Fibroblast of lung (primary cell): ENCODE results near the gene TLE1. TPM values are rescaled to one million over a fixed set of nuclear protein-coding genes. Genes with fewer than 3 reads are reported as not detected.

Experiments
- DNase-seq, 2 donors: peaks; one replicate each; pipeline versions ENCODE4 v3.0.0 to v3.0.0-alpha.2; 2010; ENCODE audit warnings: low read depth in 2 of 2
- H2AFZ ChIP-seq: 2 replicates; pipeline ENCODE4 v1.5.1; 2012; ENCODE audit warnings: low read length, control low read depth, inconsistent platforms
- H3K27ac ChIP-seq: 2 replicates; pipeline ENCODE4 v1.5.1; 2011; ENCODE audit warnings: low read length, control low read depth; ENCODE audit not compliant: insufficient read depth
- H3K27me3 ChIP-seq: 2 replicates; pipeline ENCODE4 v1.5.1; 2011; ENCODE audit warnings: mild to moderate bottlenecking, low read length; ENCODE audit not compliant: control insufficient read depth, insufficient read depth
- H3K36me3 ChIP-seq: 2 replicates; pipeline ENCODE4 v1.5.1; 2011; ENCODE audit warnings: low read length; ENCODE audit not compliant: control insufficient read depth, insufficient read depth
- H3K4me1 ChIP-seq: 2 replicates; pipeline ENCODE4 v1.5.1; 2011; ENCODE audit warnings: low read length; ENCODE audit not compliant: control insufficient read depth, insufficient read depth; ENCODE audit errors: extremely low read depth
- H3K4me2 ChIP-seq: 2 replicates; pipeline ENCODE4 v1.5.1; 2011; ENCODE audit warnings: low read length, control low read depth; ENCODE audit not compliant: insufficient read depth; ENCODE audit errors: extremely low read depth
- H3K4me3 ChIP-seq, 4 experiments: fragments of 200-600 bp in 1 of 4; sonication (generic) in 1 of 4; replicated peaks in 1 of 4; 2 replicates each; pipeline ENCODE4 v1.5.1; 2011 to 2016; ENCODE audit warnings: low read length in 4 of 4, low read depth in 3 of 4, mild to moderate bottlenecking in 3 of 4, control low read depth in 2 of 4, inconsistent platforms in 1 of 4, mixed read lengths in 1 of 4; ENCODE audit not compliant: insufficient read depth in 1 of 4; ENCODE audit errors: control extremely low read depth in 1 of 4
- H3K79me2 ChIP-seq: 2 replicates; pipeline ENCODE4 v1.5.1; 2012; ENCODE audit warnings: mild to moderate bottlenecking, low read length, inconsistent platforms; ENCODE audit not compliant: control insufficient read depth, insufficient read depth
- H3K9ac ChIP-seq: 2 replicates; pipeline ENCODE4 v1.5.1; 2011; ENCODE audit warnings: mild to moderate bottlenecking, low read length, control low read depth; ENCODE audit not compliant: insufficient read depth
- H3K9me3 ChIP-seq: 2 replicates; pipeline ENCODE4 v1.5.1; 2012; ENCODE audit warnings: low read depth, low read length; ENCODE audit not compliant: control insufficient read depth, insufficient read depth
- H4K20me1 ChIP-seq: 2 replicates; pipeline ENCODE4 v1.5.1; 2011; ENCODE audit warnings: low read length; ENCODE audit not compliant: control insufficient read depth, insufficient read depth; ENCODE audit errors: extremely low read depth
- EZH2 ChIP-seq: IDR thresholded peaks from 2 replicates; pipeline ENCODE4 v1.5.1; 2012; ENCODE audit warnings: low read length, control low read depth, mild to moderate bottlenecking; ENCODE audit errors: missing control alignments
- polyA plus RNA-seq, 2 donors: library from polyadenylated mRNA; depleted of rRNA in 1 of 2; stranded (reverse) in 1 of 2; unstranded in 1 of 2; fragments of >200 nt; gene quantifications; 2 replicates each; pipeline ENCODE4 v1.2.1, GENCODE V29; 2011 to 2012; ENCODE audit warnings: missing spikeins in 1 of 2
- total RNA-seq: library from RNA; depleted of rRNA; stranded (reverse); fragments of >200 nt; gene quantifications from 2 replicates; pipeline ENCODE4 v1.2.1, GENCODE V29; 2014
- TF ChIP-seq, protein P1 (sequence below), 2 donors: IDR thresholded peaks in 1 of 2; conservative IDR thresholded peaks in 1 of 2; 1 replicate in 1 of 2; 2 replicates in 1 of 2; pipeline ENCODE4 v1.5.1; 2011 to 2012; ENCODE audit warnings: low read length in 2 of 2, control low read depth in 1 of 2, inconsistent platforms in 1 of 2, low read depth in 1 of 2, mild to moderate bottlenecking in 1 of 2

The TLE1 gene
- total and polyA plus RNA-seq, 2 donors (not counting 1 experiment from before 2014, with no cell fraction given): 29.3 to 29.7 TPM

DNA sequence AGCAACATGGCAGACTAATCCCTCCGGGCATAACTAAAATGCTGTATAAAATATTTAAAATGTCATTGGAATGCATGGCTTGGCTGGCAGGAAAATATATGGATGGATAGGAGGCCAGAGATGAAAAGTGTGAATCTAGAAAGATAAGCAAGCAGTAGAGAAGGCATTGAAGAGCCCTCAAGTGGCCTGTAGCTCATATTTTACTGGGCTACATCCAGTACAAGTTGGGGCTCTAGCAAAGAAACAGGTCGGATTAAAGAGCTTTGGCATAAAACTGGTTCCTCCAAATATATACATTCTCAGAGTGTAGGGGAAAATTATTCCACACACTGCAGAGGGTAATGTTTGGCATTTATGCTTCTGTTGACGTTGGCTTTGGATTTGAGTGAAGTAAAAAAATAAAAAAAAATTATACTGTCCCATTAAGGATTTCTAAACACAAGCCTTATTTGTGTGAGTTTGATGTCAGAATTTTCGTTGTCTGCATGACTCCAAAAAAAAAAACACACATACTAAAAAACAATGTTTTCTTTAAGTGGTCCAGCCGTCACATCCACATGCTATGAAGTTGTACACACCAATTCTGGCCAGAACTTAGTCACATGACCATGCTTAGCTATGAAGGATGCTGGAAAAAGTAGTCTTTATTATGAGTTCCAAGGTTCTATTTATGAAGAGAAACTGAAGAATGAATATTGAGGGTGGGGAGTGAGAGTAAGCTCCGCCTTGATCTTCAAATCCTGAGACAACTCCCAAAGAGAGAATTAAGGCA is 147.0 kb downstream of the TLE1 start:
- H2AFZ ChIP-seq: no peak overlapping the region
- no peaks in the 10 kb centered on the region for H3K9me3 ChIP-seq
- H3K4me3 ChIP-seq: no peak overlapping the region
- H4K20me1 ChIP-seq: no peaks in the 10 kb centered on the region
- TF ChIP-seq, protein P1, sequence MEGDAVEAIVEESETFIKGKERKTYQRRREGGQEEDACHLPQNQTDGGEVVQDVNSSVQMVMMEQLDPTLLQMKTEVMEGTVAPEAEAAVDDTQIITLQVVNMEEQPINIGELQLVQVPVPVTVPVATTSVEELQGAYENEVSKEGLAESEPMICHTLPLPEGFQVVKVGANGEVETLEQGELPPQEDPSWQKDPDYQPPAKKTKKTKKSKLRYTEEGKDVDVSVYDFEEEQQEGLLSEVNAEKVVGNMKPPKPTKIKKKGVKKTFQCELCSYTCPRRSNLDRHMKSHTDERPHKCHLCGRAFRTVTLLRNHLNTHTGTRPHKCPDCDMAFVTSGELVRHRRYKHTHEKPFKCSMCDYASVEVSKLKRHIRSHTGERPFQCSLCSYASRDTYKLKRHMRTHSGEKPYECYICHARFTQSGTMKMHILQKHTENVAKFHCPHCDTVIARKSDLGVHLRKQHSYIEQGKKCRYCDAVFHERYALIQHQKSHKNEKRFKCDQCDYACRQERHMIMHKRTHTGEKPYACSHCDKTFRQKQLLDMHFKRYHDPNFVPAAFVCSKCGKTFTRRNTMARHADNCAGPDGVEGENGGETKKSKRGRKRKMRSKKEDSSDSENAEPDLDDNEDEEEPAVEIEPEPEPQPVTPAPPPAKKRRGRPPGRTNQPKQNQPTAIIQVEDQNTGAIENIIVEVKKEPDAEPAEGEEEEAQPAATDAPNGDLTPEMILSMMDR (conservative IDR thresholded peaks at IDR 0.05 in 1 of 2, IDR thresholded peaks at IDR 0.05 in 1 of 2; ENCODE audit: low read depth in 1 of 2, low read length in 2 of 2): no peak
- no peak for TF ChIP-seq EZH2
- H3K79me2 ChIP-seq: no peaks in the 10 kb centered on the region
- H3K9ac ChIP-seq: no peak overlapping the region
- no peak overlapping the region for H3K4me2 ChIP-seq
- no peaks in the 10 kb centered on the region for H3K4me1 ChIP-seq
- no peak overlapping the region for H3K27ac ChIP-seq
- no peaks in the 10 kb centered on the region for H3K27me3 ChIP-seq
- no peaks in the 10 kb centered on the region for H3K36me3 ChIP-seq
- no peak for DNase-seq

DNA sequence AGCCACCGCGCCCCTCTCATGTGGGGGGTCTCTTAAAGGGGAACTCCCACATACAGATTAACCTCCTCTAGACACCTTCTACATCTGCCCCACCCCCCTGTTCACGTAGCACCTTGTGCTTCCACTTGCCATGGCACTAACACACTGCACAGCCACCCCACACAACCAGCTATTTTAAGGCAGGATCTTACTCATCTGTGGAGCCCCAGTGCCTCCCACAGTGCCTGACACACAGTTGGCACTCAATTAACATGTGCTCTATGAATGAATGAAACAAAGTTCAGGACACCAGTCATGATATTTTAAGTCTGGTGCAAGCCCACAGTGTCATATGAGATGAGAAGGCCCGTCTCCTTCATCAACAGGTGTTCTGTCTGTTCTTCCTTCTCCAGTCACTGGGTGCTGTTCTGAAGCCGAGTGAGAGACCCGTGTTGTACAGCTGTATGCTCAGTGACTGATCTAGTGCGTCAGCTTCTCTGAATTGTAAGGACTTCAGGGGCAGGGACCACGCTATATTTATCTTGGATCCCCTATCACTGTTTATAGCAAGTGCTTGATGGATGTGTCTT is 149.1 kb downstream of the TLE1 start:
- no peak overlapping the region for H3K4me2 ChIP-seq
- DNase-seq: no peak
- no peaks in the 10 kb centered on the region for H3K36me3 ChIP-seq
- no peaks in the 10 kb centered on the region for H3K9me3 ChIP-seq
- H3K4me3 ChIP-seq: no peak overlapping the region
- H3K27me3 ChIP-seq: no peaks in the 10 kb centered on the region
- no peak overlapping the region for H3K9ac ChIP-seq
- no peak for TF ChIP-seq EZH2
- TF ChIP-seq, protein P1 (conservative IDR thresholded peaks at IDR 0.05 in 1 of 2, IDR thresholded peaks at IDR 0.05 in 1 of 2; ENCODE audit: low read depth in 1 of 2, low read length in 2 of 2): no peak
- H3K79me2 ChIP-seq: no peaks in the 10 kb centered on the region
- no peak overlapping the region for H2AFZ ChIP-seq
- no peaks in the 10 kb centered on the region for H4K20me1 ChIP-seq
- H3K4me1 ChIP-seq: no peaks in the 10 kb centered on the region
- no peak overlapping the region for H3K27ac ChIP-seq

DNA sequence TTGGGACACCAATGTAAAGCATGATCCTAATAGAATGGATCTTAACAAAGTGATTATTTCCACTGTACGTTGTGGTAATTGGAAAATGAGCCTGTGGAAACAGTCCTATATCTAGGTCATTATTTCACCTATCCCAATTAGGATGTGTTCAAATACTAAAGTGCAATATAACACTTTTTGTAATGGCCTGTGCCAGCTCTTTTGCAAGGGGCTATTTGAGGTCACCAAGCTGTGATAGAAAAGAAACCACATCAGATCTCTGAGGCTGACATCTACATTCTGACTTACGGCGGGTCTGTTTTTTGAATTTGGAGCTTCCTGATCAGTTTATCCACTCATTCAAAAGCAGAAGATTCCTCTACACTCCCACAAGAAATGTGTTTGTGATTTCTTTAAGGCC is 150.0 kb downstream of the TLE1 start:
- Histone ChIP-seq H3K4me3 (no peak overlapping the region), H3K4me2 (no peak overlapping the region), H3K27me3 (no peaks in the 10 kb centered on the region), H3K27ac (no peak overlapping the region), H3K4me1 (no peaks in the 10 kb centered on the region), H3K36me3 (no peaks in the 10 kb centered on the region), H4K20me1 (no peaks in the 10 kb centered on the region), H3K9me3 (no peaks in the 10 kb centered on the region), H3K9ac (no peak overlapping the region), H2AFZ (no peak overlapping the region), H3K79me2 (no peaks in the 10 kb centered on the region)
- TF ChIP-seq EZH2: no peak
- TF ChIP-seq, protein P1 (conservative IDR thresholded peaks at IDR 0.05 in 1 of 2, IDR thresholded peaks at IDR 0.05 in 1 of 2; ENCODE audit: low read depth in 1 of 2, low read length in 2 of 2): no peak
- no peak for DNase-seq
